Measurements from ENCODE around the gene PRSS2. TPM values are rescaled to one million over a fixed set of nuclear protein-coding genes. Genes with fewer than 3 reads are reported as not detected.

PRSS2 gene
- total RNA-seq, 4 donors from 2014 or later, result not detected

GRCh38 chr7:142806957-142807356 is 36.2 kb downstream of the PRSS2 start:
- H3K4me3 ChIP-seq, result no peak overlapping the region
- TF ChIP-seq CTCF (IDR thresholded peaks at IDR 0.05) (no peak), POLR2A (IDR thresholded peaks at IDR 0.05) (no peak)
- no peaks in the 10 kb centered on the region for H3K4me1 ChIP-seq
- H3K9me3 ChIP-seq, result no peaks in the 10 kb centered on the region
- no peak for DNase-seq
- H3K27ac ChIP-seq, result no peak overlapping the region
- H3K27me3 ChIP-seq, result no peaks in the 10 kb centered on the region
- intact Hi-C loops (cut with DNase I; ENCODE audit: low total_unique reads), result no loop called here
- H3K36me3 ChIP-seq, result no peaks in the 10 kb centered on the region

- no peak for DNase-seq
Measured at GRCh38 chr7:142807855-142808460, 37.2 kb downstream of the PRSS2 start.

GRCh38 chr7:142808461-142808801 is 37.7 kb downstream of the PRSS2 start:
- no peak for DNase-seq
- H3K9me3 ChIP-seq, result no peaks in the 10 kb centered on the region
- H3K4me3 ChIP-seq, result no peak overlapping the region
- H3K36me3 ChIP-seq, result no peaks in the 10 kb centered on the region
- TF ChIP-seq CTCF (IDR thresholded peaks at IDR 0.05), result no peak
- no peak for TF ChIP-seq POLR2A (IDR thresholded peaks at IDR 0.05)
- intact Hi-C loops (cut with DNase I; ENCODE audit: low total_unique reads), result no loop called here
- no peaks in the 10 kb centered on the region for H3K4me1 ChIP-seq
- no peak overlapping the region for H3K27ac ChIP-seq
- H3K27me3 ChIP-seq, result no peaks in the 10 kb centered on the region

More at GRCh38 chr7:142807855-142808460, 37.2 kb downstream of the PRSS2 start:
- no peaks in the 10 kb centered on the region for H3K9me3 ChIP-seq
- no peaks in the 10 kb centered on the region for H3K4me1 ChIP-seq
- intact Hi-C loops (cut with DNase I; ENCODE audit: low total_unique reads), result no loop called here
- H3K27ac ChIP-seq, result no peak overlapping the region
- H3K36me3 ChIP-seq, result no peaks in the 10 kb centered on the region
- H3K4me3 ChIP-seq, result no peak overlapping the region
- H3K27me3 ChIP-seq, result no peaks in the 10 kb centered on the region
- TF ChIP-seq POLR2A (IDR thresholded peaks at IDR 0.05) (no peak), CTCF (IDR thresholded peaks at IDR 0.05) (no peak)

- intact Hi-C loops (cut with DNase I; ENCODE audit: low total_unique reads), result no loop called here
- no peak for DNase-seq
- Histone ChIP-seq H3K27me3 (no peaks in the 10 kb centered on the region), H3K27ac (no peak overlapping the region), H3K4me1 (no peaks in the 10 kb centered on the region), H3K4me3 (no peak overlapping the region), H3K36me3 (no peaks in the 10 kb centered on the region), H3K9me3 (no peaks in the 10 kb centered on the region)
- TF ChIP-seq POLR2A (IDR thresholded peaks at IDR 0.05), result no peak
- TF ChIP-seq CTCF (IDR thresholded peaks at IDR 0.05), result no peak
Measured at GRCh38 chr7:142808802-142809583, 38.2 kb downstream of the PRSS2 start.

GRCh38 chr7:142809671-142810070 is 38.9 kb downstream of the PRSS2 start:
- H3K27me3 ChIP-seq, result no peaks in the 10 kb centered on the region
- intact Hi-C loops (cut with DNase I; ENCODE audit: low total_unique reads), result no loop called here
- no peak overlapping the region for H3K4me3 ChIP-seq
- no peaks in the 10 kb centered on the region for H3K9me3 ChIP-seq
- H3K36me3 ChIP-seq, result no peaks in the 10 kb centered on the region
- TF ChIP-seq POLR2A (IDR thresholded peaks at IDR 0.05) (no peak), CTCF (IDR thresholded peaks at IDR 0.05) (no peak)
- H3K4me1 ChIP-seq, result no peaks in the 10 kb centered on the region
- H3K27ac ChIP-seq, result no peak overlapping the region
- DNase-seq, result no peak

Data from uterus (tissue), 4 donors.